ENCODE measurements around the gene ZNFX1. TPM values are rescaled to one million over a fixed set of nuclear protein-coding genes. Genes with fewer than 3 reads are reported as not detected.

ZNFX1 gene
- total RNA-seq, 1 donor from 2014 or later = 49.1 TPM

GRCh38 chr20:49270177-49270576 lies 7.7 kb downstream of the ZNFX1 start:
- Histone ChIP-seq H3K4me1 (peaks cover 8 to 26% of the 10 kb centered on the region in 2 donors), H3K27me3 (no peaks in the 10 kb centered on the region), H3K27ac (no peak overlapping the region), H3K9me3 (no peaks in the 10 kb centered on the region), H3K36me3 (peaks cover 40 to 60% of the 10 kb centered on the region in 2 donors), H3K4me3 (peak overlapping the region; percentile 8 to 31)
- DNase-seq (ENCODE audit: low spot score in 2 of 2) = no peak
- no peak for TF ChIP-seq CTCF (IDR thresholded peaks at IDR 0.05)
- intact Hi-C loops (cut with DNase I) = no loop called here

GRCh38 chr20:49268600-49269365 lies 9.1 kb downstream of the ZNFX1 start:
- Histone ChIP-seq H3K4me1 (peaks cover 8 to 25% of the 10 kb centered on the region in 2 donors), H3K4me3 (peak overlapping the region; percentile 10 to 35), H3K27ac (no peak overlapping the region), H3K9me3 (no peaks in the 10 kb centered on the region), H3K27me3 (no peaks in the 10 kb centered on the region), H3K36me3 (peaks cover 53 to 67% of the 10 kb centered on the region in 2 donors)
- no peak for DNase-seq (ENCODE audit: low spot score in 2 of 2)
- TF ChIP-seq CTCF (IDR thresholded peaks at IDR 0.05) = no peak
- intact Hi-C loops (cut with DNase I) = no loop called here

- DNase-seq (ENCODE audit: low spot score in 2 of 2) = no peak
- TF ChIP-seq CTCF (IDR thresholded peaks at IDR 0.05) = no peak
- H3K9me3 ChIP-seq = no peaks in the 10 kb centered on the region
- peaks cover 63 to 72% of the 10 kb centered on the region in 2 donors for H3K36me3 ChIP-seq
- peaks cover 8 to 22% of the 10 kb centered on the region in 2 donors for H3K4me1 ChIP-seq
- H3K27ac ChIP-seq = peak overlapping the region in 1 of 2 donors; percentile 19
- no peaks in the 10 kb centered on the region for H3K27me3 ChIP-seq
- intact Hi-C loops (cut with DNase I) = no loop called here
- peak overlapping the region in 1 of 2 donors; percentile 35 for H3K4me3 ChIP-seq
Measured at GRCh38 chr20:49267327-49267726, 10.5 kb downstream of the ZNFX1 start.

- Histone ChIP-seq H3K9me3 (no peaks in the 10 kb centered on the region), H3K4me3 (no peak overlapping the region), H3K4me1 (peaks cover 0 to 8% of the 10 kb centered on the region in 2 donors), H3K27ac (no peak overlapping the region), H3K27me3 (no peaks in the 10 kb centered on the region), H3K36me3 (peaks cover 80 to 83% of the 10 kb centered on the region in 2 donors)
- TF ChIP-seq CTCF (IDR thresholded peaks at IDR 0.05) = no peak
- intact Hi-C loops (cut with DNase I) = no loop called here
- DNase-seq (ENCODE audit: low spot score in 2 of 2) = no peak
Measured at GRCh38 chr20:49262444-49262843, 15.4 kb downstream of the ZNFX1 start.

GRCh38 chr20:49261173-49261572 lies 16.7 kb downstream of the ZNFX1 start:
- no peaks in the 10 kb centered on the region for H3K9me3 ChIP-seq
- no peaks in the 10 kb centered on the region for H3K4me1 ChIP-seq
- H3K36me3 ChIP-seq = peaks cover 92 to 96% of the 10 kb centered on the region in 2 donors
- intact Hi-C loops (cut with DNase I) = no loop called here
- no peak overlapping the region for H3K4me3 ChIP-seq
- TF ChIP-seq CTCF (IDR thresholded peaks at IDR 0.05) = no peak
- DNase-seq (ENCODE audit: low spot score in 2 of 2) = no peak
- no peaks in the 10 kb centered on the region for H3K27me3 ChIP-seq
- no peak overlapping the region for H3K27ac ChIP-seq
